Measurements from ENCODE around the gene SLAMF9.
A peak's percentile ranks its signal among the peaks of the same experiment; 100 is the strongest.

Gene SLAMF9

GRCh38 chr1:159947942-159948341 lies 6.1 kb downstream of the SLAMF9 start:
- DNase-seq, result no peak
- intact Hi-C loops (cut with DNase I), result no loop called here

DNA sequence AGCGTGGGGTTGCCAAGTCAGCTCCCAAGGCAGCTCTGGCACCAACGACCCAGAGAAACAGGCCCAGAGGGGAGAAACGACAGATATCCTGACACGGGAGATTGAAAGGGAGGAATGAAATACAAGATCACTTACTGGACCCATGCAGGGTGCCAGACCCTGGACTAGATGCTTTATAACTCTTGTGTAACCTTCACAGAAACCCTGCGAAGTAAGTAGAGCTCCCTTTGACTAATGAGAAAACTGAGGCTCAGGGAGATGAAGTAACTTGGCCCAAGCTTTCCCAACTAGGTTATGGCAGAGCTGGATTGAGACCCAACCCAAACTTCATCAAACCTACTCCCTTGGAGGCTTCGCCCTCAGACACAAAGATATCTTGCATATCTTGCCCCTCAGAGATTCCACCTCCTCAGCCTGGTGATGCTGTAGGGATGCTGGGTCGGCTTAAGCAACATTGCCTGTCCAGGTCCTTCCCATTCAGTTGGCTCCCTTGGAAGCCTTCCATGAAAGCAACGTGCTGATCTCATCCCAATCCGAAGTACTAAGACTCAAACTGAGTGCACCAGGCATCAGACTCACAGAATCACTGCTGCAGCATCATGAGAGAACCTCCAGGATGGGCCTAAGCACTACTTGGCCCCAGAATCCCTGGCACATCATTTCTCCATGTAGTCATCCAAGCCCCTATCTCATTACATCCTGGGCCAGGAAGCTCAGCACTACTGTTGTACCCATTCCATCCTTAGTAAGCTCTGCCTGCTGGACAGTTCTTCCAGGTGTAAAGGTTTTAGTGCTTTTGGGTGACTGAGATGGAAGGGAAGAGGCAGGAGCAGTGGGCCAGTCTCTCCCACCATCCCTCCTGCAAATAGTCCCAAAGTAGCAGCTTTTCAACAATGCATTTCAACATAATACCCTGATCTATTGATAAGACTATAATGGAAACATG lies 7.5 kb downstream of the SLAMF9 start:
- intact Hi-C loops (cut with DNase I), result no loop called here
- no peak for DNase-seq

- intact Hi-C loops (cut with DNase I), result no loop called here
- DNase-seq, result peak; percentile 56 to 96 (median 74)
Measured at GRCh38 chr1:159945483-159946241, 8.4 kb downstream of the SLAMF9 start, which contains the start of gene IGSF9. IGSF9 (minus strand) TSS chr1:159945613; CDS start chr1:159943454, 2,159 bp downstream.

DNA sequence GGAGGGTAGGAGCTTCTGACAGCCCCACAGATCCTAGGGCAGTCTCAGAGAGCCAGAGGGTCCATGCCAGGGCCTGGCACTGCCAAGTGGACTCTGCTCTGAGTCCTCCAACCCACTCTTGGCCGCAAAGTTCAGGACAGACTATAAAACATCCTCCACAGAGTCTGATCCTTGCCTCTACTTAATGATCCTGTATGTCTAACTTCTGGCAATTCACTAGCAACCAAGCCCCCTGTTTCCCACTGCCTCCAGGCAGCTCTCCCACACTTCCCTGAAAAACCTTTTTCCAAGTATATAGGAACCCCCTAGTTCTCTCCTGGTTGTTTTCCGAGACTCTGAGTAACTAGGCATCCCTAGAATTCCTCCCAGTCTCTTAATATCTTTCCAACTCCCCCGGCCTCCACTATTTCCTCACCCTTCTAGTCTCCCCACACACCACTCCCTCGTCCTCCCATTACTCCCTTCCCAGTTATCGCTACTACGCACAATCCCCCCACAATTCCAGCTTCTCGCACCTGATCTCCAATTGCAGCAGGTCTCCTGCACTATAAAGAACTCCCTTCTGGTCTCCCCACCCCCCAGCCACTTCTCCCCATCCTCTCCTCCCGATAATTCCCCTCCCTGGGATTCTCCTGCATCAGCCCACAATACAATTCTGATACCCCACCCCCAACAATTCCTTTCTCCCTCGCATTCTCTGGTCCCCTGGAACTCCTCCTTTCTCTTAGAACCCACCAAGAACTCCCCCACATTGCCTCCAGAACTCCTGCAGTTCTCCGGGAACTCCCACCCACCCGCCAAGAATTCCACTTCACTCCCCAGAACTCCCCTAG lies 9.2 kb downstream of the SLAMF9 start:
- intact Hi-C loops (cut with DNase I), result no loop called here
- no peak for DNase-seq

DNA sequence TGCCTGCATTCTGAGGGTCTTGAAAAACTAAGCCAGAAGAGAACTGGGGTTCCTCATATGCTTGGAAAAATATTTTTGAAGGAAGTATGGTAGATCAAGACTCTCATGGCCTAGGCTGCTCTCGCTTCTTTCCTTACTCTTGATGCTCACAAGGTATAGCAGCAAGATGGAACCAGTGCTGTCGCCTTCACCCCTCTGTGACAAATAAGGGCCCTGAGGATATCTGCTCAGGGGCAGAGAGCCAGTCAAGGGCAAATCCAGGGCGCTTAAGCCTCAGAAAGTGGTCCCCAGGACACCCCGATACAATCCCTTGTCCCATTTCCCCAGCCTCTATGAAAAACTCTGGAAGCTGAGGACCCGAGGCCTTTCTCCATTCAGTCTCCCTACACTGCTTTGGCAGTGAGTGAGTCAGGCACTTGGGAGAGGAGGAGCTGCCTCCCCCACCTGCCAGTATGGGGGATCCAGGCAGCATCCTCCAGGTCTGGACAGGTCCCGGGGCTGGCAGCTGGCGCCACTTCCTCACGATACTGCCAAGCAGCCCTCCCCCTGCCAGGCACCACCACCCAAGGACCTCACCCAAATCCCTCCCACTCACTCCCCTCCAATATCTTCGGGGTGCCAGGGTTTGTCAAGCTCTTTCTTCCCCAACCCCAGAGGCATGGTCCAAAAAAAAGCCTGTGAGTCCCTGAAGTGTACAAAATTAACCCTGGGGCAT lies 10.0 kb downstream of the SLAMF9 start:
- no peak for DNase-seq

GRCh38 chr1:159943278-159943640 lies 10.8 kb downstream of the SLAMF9 start:
- intact Hi-C loops (cut with DNase I), result no loop called here
- DNase-seq, result peak in 1 of 10 donors; percentile 7

More for the DNA sequence above, 10.0 kb downstream of the SLAMF9 start:
- intact Hi-C loops (cut with DNase I), result no loop called here

DNA sequence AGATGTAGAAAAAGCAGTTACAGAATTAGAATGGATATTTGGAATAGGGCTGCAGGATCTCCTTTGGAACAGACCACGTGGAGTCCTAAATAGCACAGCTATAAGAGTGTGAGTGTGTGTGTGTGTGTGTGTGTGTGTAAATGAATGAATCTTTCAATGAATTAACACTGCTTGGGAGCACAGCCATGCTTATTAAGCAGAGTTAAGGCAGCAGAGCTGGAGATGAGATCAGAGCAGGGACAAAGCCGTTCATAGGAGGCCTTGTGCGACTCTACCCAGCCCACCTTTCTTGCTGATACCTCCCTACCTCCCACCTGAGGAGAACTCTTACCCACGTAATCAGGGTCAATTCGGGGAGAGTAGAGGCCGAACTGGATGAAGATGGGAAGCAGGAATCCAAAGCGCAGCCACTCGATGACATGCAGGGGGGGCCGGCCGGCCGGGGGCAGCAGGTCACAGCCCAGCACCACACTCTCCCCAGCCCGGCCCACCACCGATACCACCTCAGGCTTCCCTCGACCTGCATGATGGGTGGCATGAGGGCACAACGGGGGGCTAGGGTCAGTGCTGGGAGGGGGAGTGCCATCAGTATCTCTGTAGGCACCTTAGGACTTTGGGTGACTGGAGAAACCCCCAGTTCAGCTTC lies 11.3 kb downstream of the SLAMF9 start:
- intact Hi-C loops (cut with DNase I), result no loop called here

GRCh38 chr1:159941591-159942560 lies 12.2 kb downstream of the SLAMF9 start:
- DNase-seq, result no peak
- intact Hi-C loops (cut with DNase I), result no loop called here

More for the DNA sequence above, 11.3 kb downstream of the SLAMF9 start:
- no peak for DNase-seq

GRCh38 chr1:159941141-159941540 lies 12.9 kb downstream of the SLAMF9 start:
- no peak for DNase-seq
- intact Hi-C loops (cut with DNase I), result no loop called here

DNA sequence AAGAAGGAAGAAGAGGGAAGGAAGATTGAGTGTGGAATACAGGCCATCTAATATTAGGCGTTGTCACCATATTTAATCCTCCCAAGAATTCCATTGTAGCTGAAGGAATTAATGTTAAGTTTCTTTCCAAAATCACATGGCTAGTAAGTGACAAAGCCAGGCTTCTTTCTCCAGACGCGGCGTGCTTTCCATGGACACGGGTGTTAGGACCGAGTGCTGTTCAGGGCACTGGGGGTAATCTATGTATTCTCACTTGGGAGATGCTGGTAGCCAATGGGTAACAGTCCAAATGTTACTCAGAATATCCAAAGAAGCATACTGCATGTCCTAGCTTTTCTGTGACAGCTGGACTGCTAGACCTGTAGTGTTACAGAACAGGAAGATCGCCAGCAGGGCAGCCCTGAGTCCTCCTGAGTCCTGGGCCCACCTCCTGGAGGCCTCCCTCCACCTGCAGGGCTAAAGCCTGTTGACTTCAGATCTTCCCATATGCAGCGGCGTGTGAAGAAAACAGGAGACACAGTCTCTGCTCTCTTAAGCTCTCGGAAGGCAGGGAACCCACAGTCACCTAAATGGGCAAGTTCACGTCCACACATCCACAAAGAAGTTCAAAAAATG lies 13.9 kb downstream of the SLAMF9 start:
- intact Hi-C loops (cut with DNase I), result no loop called here
- no peak for DNase-seq

GRCh38 chr1:159939678-159940002 lies 14.4 kb downstream of the SLAMF9 start:
- no peak for DNase-seq
- intact Hi-C loops (cut with DNase I), result loop anchor here (10.0 kb wide), 1 partner anchor 435 kb away; no protein-coding TSS in a partner anchor

GRCh38 chr1:159938905-159939677 lies 14.9 kb downstream of the SLAMF9 start:
- intact Hi-C loops (cut with DNase I), result loop anchor here (10.0 kb wide), 1 partner anchor 436 kb away; no protein-coding TSS in a partner anchor
- peak in 1 of 10 donors; percentile 1 for DNase-seq

DNA sequence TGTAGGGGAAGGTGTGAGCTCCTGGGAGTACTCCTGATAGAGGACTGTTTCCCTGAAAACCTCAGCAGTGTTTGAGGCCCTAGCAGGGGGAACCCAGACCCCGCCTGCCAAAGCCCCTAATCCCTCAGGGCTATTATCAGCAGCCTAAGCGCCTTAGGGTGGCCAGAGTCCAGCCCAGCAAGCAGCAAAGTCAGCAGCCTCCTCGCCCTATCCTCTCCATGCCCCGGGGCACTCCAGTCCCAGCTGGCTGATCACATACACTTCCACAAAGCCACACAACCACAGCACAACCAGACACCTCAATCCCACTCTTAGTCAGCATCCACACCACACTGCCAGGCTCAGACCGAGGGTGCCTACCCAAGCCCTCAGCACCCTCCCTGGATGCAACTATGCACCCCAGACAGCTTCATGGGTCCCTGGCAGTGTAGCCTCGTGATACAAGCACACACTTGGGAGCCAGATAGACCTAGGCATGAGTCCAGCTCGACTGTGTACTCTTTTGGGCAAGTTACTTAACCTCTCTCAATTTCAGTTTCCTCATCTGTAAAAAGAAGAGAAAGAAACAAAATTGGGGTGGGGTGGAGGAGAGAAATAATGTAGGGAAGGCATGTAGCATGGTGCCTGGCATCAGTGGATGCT lies 15.7 kb downstream of the SLAMF9 start:
- peak in 1 of 10 donors; percentile 40 for DNase-seq
- intact Hi-C loops (cut with DNase I), result loop anchor here (10.0 kb wide), 1 partner anchor 436 kb away; no protein-coding TSS in a partner anchor

DNA sequence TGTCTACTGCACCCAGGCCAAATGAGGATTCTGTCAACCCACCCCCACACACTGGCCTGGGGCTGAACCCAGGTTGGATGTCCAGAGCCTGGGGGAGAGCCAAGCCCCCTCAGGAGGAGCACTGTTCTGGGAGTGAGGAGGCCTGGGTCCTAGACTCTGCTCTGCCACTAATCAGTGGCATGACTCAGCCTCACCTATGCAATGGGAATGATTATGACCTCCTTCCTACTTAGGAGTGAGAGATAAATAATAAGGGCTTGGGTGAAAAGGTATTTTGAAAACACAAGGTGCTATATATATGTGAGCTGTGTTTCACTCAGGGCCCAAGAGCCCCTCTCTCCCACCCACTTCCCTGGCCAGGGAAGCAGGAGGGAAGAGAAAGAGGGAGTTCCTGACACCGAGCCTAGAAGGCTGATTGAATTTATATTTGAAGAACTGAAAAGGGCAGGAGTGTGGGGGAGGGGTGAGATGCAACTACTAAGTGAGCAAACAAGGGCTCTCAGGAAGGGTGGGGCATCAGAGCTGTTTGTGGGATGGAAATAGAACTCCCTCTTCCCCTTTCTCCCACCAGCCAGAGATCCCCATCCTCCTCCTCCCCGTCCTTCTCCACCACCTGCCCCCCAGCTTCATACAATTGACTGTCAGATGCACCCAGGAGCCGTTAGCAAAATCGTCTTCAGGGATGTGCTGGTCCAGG lies 16.8 kb downstream of the SLAMF9 start:
- DNase-seq, result no peak
- intact Hi-C loops (cut with DNase I), result loop anchor here (10.0 kb wide), 1 partner anchor 438 kb away; no protein-coding TSS in a partner anchor

DNA sequence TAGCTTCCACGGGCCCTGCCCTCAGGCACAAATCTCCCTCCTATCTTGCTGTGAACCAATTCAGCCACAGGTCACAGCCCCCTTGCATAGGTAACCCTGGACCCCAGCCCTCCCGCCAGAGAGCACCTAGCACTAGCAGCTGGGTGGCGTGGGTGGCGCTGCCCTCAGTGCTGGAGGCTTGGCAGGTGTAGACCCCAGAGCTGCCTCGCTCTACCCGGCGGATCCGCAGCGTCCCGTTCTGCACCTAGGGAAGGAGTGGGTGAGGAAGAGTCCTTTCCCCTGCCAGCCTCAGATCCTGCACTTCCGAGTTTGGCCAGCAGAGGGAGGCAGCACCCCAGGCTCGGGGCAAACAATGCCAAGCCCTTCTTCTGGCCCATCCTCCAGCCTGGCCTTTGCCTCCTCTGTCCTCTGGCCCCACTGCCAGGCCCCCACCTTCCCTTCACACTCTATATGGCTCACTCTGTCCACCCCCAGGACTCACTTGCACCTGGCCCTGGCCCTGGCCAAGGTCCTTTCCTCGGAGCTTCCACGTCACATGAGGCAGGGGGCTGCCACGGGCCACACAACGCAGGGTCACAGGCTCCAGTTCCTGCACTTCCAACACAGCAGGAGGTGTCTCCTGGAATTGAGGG lies 17.6 kb downstream of the SLAMF9 start:
- peak in 7 of 10 donors; percentile 44 to 93 (median 74) for DNase-seq
- intact Hi-C loops (cut with DNase I), result loop anchor here (1.0 to 10.0 kb wide), 2 partner anchors 71 to 438 kb away; no protein-coding TSS in a partner anchor
